Stimulated activated CD4-positive, alpha-beta T cell treated with anti-CD3 and anti-CD28 coated beads, Interleukin-2, amount 100 ng/mL, for 48 hours (primary cell): ENCODE measurements around the gene SCNN1G.

Experiments used
- DNase-seq, 2 donors: peaks; one replicate each; pipeline ENCODE4 v3.0.0-alpha.2; 2020

Gene SCNN1G

DNA sequence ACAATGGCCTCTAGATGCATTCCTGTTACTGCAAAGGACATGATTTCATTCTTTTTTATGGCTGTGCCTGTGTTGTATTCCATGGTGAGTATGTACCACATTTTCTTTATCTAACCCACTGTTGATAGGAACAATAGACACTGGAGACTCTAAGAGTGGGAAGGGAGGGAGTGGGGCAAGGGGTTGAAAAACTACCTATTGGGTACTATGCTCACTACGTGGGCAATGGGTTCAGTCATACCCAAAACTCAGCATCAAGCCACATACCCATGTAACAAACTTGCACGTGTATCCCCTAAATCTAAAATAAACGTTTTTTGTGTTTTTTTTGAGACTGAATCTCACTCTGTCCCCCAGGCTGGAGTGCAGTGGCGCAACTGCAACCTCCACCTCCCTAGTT lies 72.5 kb downstream of the SCNN1G start:
- DNase-seq, result no peak

DNA sequence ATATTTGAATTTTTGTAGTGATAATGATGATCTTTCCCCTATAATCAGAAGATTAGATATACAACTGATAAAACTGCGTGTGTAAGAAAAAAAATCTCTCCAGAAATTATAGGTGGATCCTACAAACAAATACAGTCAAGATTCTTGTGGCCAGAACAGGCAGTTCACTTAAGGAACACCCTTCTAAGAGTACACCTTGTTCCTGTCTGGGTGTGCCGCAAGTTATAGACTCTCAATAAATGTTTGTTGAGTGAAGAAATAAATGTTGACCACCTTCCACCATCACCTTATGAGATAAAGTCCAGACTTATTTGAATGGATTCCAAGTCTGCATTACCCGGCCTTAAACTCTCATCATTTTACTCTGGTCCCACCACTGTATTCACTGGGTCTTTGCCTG lies 73.9 kb downstream of the SCNN1G start:
- DNase-seq, result no peak

DNA sequence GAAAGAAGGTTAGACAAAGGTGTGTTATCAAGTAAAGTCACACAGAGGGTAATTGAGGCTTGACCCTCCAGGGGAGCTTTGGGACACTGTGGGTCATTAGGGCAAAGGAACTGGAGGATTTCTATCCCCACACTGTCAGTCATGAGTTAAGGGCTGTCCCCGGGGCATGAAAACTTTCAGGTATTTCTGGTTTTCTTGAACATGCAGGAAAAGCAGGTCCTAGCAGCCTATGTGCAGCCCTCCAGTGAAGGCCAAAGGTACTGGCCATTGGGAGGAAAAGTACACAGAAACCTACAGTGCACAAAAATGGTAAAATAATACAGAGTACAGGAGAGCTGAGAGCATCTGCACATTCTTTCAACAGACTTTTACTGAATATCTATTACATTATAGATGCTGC lies 75.1 kb downstream of the SCNN1G start:
- DNase-seq, result no peak

DNA sequence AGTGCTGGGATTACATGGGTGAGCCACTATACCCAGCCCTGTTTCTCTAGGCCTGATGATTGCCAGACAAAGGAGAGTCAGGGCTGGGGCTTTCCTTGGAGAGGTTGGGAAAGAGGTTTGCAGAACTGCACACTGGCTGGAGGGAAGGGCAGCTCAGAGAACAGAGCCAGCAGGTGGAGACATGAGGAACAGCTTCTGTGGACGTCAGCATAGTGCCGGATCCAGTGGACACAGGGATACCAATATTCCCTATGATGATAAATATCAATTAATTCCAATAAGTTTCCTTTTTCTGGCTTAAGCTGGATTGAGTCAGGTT lies 76.3 kb downstream of the SCNN1G start:
- DNase-seq, result no peak
